Psoas muscle (tissue), 8 donors: Measurements from ENCODE around the gene COBL. TPM values are rescaled to one million over a fixed set of nuclear protein-coding genes. Genes with fewer than 3 reads are reported as not detected.

ENCODE experiments used
- ATAC-seq, 4 donors: fragments of 200-7000 bp; cut with Tn5 transposase; one replicate each; pipeline ENCODE4 v1.9.1; 2020; ENCODE audit warnings: moderate library complexity in 3 of 4, mild to moderate bottlenecking in 2 of 4
- DNase-seq, 2 donors: peaks; one replicate each; pipeline ENCODE4 v3.0.0-alpha.2; 2020
- H3K27ac ChIP-seq: fragments of 200-600 bp; one replicate; pipeline ENCODE4 v1.8.0; 2022
- H3K27me3 ChIP-seq, 3 donors: fragments of 200-600 bp in 1 of 3; one replicate each; pipeline versions ENCODE4 v1.6.1 to v1.8.0; 2013 to 2022; ENCODE audit warnings: low read length in 2 of 3, mild to moderate bottlenecking in 2 of 3, moderate library complexity in 1 of 3; ENCODE audit not compliant: insufficient read depth in 3 of 3
- H3K36me3 ChIP-seq, 2 donors: fragments of 200-600 bp in 1 of 2; one replicate each; pipeline versions ENCODE4 v1.6.1 to v1.8.0; 2013 to 2022; ENCODE audit warnings: low read depth in 1 of 2, mild to moderate bottlenecking in 1 of 2, moderate library complexity in 1 of 2; ENCODE audit not compliant: insufficient read depth in 1 of 2
- H3K4me1 ChIP-seq: fragments of 200-600 bp; one replicate; pipeline ENCODE4 v1.8.0; 2022
- H3K4me3 ChIP-seq: fragments of 200-600 bp; one replicate; pipeline ENCODE4 v1.8.0; 2022; ENCODE audit warnings: mild to moderate bottlenecking
- H3K9me3 ChIP-seq: fragments of 200-600 bp; one replicate; pipeline ENCODE4 v1.8.0; 2022
- WGBS, 3 donors: extraction: QIAGEN DNeasy Blood & Tissue Kit; methylation state at CpG; one replicate each; pipeline versions ENCODE4 v1.1.6 to v1.1.7; 2013; 5-methylcytosine and 5-hydroxymethylcytosine counted together
- intact Hi-C, 2 donors: fragments of 100-400 bp; cut with DNase I; formaldehyde crosslinking; loops; one replicate each; pipeline versions ENCODE4 v1.11.0 to v1.14.2; 2022
- polyA plus RNA-seq, 3 donors: library from polyadenylated mRNA; stranded (reverse); fragments of 200-250 nt; gene quantifications; one replicate each; pipeline ENCODE4 v1.2.3, GENCODE V29; 2013
- total RNA-seq, 4 donors: library from RNA; stranded (reverse); fragmentation: NEBNext Ultra II Directional in 2 of 4; extraction: Animal tissue kit (Norgen Biotek cat#: 25700) in 2 of 4; gene quantifications; one replicate each; pipeline versions ENCODE4 v1.2.1 to v1.2.4, GENCODE V29; 2021 to 2023
- TF ChIP-seq, protein P1 (sequence below): fragments of 200-600 bp; IDR thresholded peaks from one replicate; pipeline ENCODE4 v1.8.0; 2022; ENCODE audit warnings: antibody characterized with exemption
- donor health status: healthy with polysubstance abuse.
- donor health status: DM: no; HTN: no; CAD: no; lungs with moderate emphysema.
- donor health status: Bipolar disorder and iron deficiency.
- donor health status: healthy.
- donor health status: DM: yes; HTN: yes; CAD: no.
- donor health status: DM: no; HTN: no; CAD: no.
- donor health status: DM: no; HTN: no; CAD: no.
- donor health status: DM: yes; HTN: yes; CAD: no.

COBL gene
- total and polyA plus RNA-seq, 7 donors = 57.5 to 139 (median 115) TPM

DNA sequence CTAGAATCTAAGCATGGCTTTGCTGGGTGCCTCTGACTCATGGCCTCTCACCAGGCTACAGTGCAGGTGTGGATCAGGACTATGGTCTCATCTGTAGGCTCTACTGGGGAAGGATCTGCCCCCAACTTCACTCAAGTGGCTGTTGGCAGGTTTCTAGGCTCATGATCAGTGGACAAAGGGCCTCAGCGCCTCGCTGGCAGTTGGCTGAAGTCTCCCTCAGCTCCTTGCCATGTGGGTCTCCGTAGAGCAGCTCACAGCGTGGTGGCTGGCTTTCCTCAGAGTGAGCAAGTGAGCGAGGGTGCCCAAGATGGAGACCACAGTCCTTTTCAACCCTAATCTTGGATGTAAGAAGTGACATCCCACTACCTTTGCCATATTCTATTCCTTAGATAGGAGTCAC is 238.0 kb downstream of the COBL start:
- Histone ChIP-seq H3K9me3 (no peaks in the 10 kb centered on the region), H3K36me3 (peaks cover 0 to 7% of the 10 kb centered on the region in 2 donors), H3K27ac (peak overlapping the region; percentile 26), H3K27me3 (no peaks in the 10 kb centered on the region), H3K4me3 (no peak overlapping the region), H3K4me1 (peaks cover 22% of the 10 kb centered on the region)
- TF ChIP-seq, protein P1, sequence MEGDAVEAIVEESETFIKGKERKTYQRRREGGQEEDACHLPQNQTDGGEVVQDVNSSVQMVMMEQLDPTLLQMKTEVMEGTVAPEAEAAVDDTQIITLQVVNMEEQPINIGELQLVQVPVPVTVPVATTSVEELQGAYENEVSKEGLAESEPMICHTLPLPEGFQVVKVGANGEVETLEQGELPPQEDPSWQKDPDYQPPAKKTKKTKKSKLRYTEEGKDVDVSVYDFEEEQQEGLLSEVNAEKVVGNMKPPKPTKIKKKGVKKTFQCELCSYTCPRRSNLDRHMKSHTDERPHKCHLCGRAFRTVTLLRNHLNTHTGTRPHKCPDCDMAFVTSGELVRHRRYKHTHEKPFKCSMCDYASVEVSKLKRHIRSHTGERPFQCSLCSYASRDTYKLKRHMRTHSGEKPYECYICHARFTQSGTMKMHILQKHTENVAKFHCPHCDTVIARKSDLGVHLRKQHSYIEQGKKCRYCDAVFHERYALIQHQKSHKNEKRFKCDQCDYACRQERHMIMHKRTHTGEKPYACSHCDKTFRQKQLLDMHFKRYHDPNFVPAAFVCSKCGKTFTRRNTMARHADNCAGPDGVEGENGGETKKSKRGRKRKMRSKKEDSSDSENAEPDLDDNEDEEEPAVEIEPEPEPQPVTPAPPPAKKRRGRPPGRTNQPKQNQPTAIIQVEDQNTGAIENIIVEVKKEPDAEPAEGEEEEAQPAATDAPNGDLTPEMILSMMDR = no peak
- intact Hi-C loops = loop anchor here in 1 of 2 donors (10.0 kb wide), 1 partner anchor 394 kb away; no protein-coding TSS in a partner anchor
- DNase-seq (no peak), ATAC-seq (peak in 2 of 4 donors; percentile 31 to 47)
- 95 to 100% (median 96%) methylated on average over 5 of the region's 5 CpGs for WGBS, 3 donors

DNA sequence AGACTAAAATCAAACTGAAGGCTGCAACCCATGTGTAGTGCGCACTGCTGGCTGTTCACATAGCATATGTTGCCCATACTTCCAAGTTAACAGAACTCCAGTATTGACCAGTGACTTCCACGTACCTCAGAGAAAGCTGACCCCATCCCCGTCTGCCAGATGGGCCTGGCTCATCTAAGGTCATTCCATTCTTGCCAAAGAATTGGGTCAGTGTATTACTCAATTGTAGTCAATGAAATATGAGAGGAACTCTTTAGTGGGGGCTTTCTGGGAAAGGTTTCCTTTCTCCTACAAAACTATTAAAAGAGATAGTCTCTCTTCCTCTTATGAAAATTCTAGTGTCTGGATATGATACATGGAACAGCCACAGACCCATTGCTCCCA is 238.6 kb downstream of the COBL start:
- TF ChIP-seq, protein P1 = no peak
- DNase-seq (no peak), ATAC-seq (peak; percentile 62 to 82 (median 76))
- intact Hi-C loops = loop anchor here in 1 of 2 donors (10.0 kb wide), 1 partner anchor 393 kb away; no protein-coding TSS in a partner anchor
- Histone ChIP-seq H3K4me3 (no peak overlapping the region), H3K36me3 (peaks cover 0 to 7% of the 10 kb centered on the region in 2 donors), H3K27ac (peak overlapping the region; percentile 26), H3K9me3 (no peaks in the 10 kb centered on the region), H3K4me1 (peaks cover 22% of the 10 kb centered on the region), H3K27me3 (no peaks in the 10 kb centered on the region)
- WGBS, 3 donors = 35 to 55% (median 48%) methylated on average over 3 of the region's 3 CpGs

DNA sequence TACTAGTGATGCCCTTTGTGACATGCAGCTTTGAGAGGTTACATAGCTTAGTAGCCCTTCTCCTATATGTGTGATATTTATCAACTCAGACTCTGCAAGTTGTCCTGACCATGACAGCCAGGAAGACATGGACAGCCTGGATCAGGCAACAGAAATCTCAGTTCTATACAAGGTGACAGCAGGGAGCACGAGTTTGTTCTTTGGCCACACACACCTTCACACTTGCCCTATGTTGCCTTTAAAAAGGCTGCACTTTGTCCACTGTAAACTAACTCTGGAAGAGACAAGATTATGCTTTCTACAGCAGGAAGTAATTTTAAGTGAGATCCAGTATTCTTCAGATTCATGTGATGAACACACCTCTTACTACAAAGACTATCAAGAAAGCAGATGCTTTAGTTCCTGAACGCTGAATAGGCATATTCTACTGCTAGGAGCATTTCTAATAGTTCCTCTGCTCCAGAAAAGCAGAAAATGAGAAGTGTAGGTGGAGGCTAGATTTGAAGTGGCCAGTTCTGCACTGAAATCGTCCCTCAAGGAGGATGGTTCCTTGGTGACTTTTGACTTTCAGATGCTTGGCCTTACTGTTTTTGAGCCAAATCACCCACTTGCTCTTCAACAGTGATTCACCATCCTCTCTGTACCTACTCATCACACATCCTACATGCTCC is 239.2 kb downstream of the COBL start:
- 71 to 78% (median 75%) methylated on average over 3 of the region's 3 CpGs for WGBS, 3 donors
- H3K36me3 ChIP-seq = peaks cover 0 to 5% of the 10 kb centered on the region in 2 donors
- ATAC-seq (no peak), DNase-seq (no peak)
- TF ChIP-seq, protein P1 = no peak
- H3K4me3 ChIP-seq = no peak overlapping the region
- H3K9me3 ChIP-seq = no peaks in the 10 kb centered on the region
- intact Hi-C loops = loop anchor here in 1 of 2 donors (10.0 kb wide), 1 partner anchor 393 kb away; no protein-coding TSS in a partner anchor
- H3K27ac ChIP-seq = no peak overlapping the region
- H3K27me3 ChIP-seq = no peaks in the 10 kb centered on the region
- peaks cover 22% of the 10 kb centered on the region for H3K4me1 ChIP-seq

DNA sequence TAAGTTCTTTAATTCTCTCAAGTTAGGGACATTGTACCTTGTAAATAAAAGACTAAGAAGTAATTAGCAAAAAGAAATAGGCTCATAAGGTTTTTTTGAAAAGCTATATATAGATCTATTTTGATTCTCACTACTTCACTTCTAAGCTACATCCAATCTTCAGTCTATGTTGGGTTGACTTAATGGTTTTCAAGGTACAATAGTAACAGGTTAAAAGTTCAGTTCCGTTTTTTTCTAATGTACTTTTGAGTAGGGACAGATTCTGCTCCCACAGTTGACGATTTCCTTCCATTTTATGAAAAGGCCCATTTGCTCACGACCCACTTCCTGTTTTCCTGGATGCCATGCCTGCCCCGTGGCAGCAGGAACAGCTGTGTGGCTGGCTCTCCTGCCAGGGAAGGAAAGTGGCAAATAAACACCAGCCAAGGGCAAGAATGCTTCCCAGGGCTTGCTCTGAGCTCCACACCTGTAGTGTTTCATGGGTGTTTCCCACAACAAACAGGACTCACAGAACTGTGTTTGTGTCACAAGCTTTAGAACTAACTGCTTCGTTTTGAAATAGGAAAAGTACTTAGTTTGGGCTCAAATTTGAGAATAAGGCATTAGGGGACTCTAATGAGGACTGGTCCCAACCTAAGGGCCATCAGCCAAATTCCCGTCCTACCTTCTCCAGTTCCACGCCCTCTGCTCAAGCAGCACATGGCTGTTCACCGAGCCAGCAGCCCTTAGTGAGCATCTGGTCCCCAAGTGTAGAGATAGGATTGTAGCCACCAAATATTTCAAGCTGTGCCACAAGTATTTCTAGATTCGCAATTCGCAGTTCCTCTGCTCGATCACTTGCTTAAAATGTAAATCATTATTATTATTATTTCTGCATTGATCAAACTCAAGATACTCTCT is 240.7 kb downstream of the COBL start:
- WGBS, 3 donors = 62 to 66% (median 63%) methylated on average over 11 of the region's 11 CpGs
- Histone ChIP-seq H3K27ac (peak overlapping the region; percentile 13), H3K9me3 (no peaks in the 10 kb centered on the region), H3K4me1 (peaks cover 22% of the 10 kb centered on the region), H3K36me3 (no peaks in the 10 kb centered on the region), H3K27me3 (no peaks in the 10 kb centered on the region), H3K4me3 (no peak overlapping the region)
- intact Hi-C loops = loop anchor here in 1 of 2 donors (10.0 kb wide), 1 partner anchor 391 kb away; no protein-coding TSS in a partner anchor
- ATAC-seq (peak in 1 of 4 donors; percentile 67), DNase-seq (no peak)
- TF ChIP-seq, protein P1 = no peak
